ENCODE data around the gene SRCIN1. TPM values are rescaled to one million over a fixed set of nuclear protein-coding genes. Genes with fewer than 3 reads are reported as not detected.

The SRCIN1 gene
- total RNA-seq, 1 experiment from 2014 or later = 6.0 TPM

- no peak for DNase-seq (ENCODE audit: low spot score)
These were observed 23.7 kb downstream of the SRCIN1 start for GRCh38 chr17:38582069-38582468.

- DNase-seq (ENCODE audit: low spot score) = peak; percentile 91
These were observed 25.8 kb downstream of the SRCIN1 start for GRCh38 chr17:38579934-38580333.

- no peak for DNase-seq (ENCODE audit: low spot score)
These were observed 26.7 kb downstream of the SRCIN1 start for GRCh38 chr17:38579083-38579480.

GRCh38 chr17:38578229-38579082 is 27.3 kb downstream of the SRCIN1 start:
- no peak for DNase-seq (ENCODE audit: low spot score)

- DNase-seq (ENCODE audit: low spot score) = no peak
These were observed 28.0 kb downstream of the SRCIN1 start for GRCh38 chr17:38577645-38578173.

GRCh38 chr17:38577244-38577643 is 28.5 kb downstream of the SRCIN1 start:
- peak; percentile 62 for DNase-seq (ENCODE audit: low spot score)

- no peak for DNase-seq (ENCODE audit: low spot score)
These were observed 30.0 kb downstream of the SRCIN1 start for GRCh38 chr17:38575781-38576180.

- no peak for DNase-seq (ENCODE audit: low spot score)
These were observed 31.0 kb downstream of the SRCIN1 start for GRCh38 chr17:38574712-38575111.

- no peak for DNase-seq (ENCODE audit: low spot score)
These were observed 32.9 kb downstream of the SRCIN1 start for GRCh38 chr17:38572669-38573365.

- DNase-seq (ENCODE audit: low spot score) = no peak
These were observed 33.7 kb downstream of the SRCIN1 start for GRCh38 chr17:38571833-38572668.

- DNase-seq (ENCODE audit: low spot score) = no peak
These were observed 35.8 kb downstream of the SRCIN1 start for GRCh38 chr17:38569701-38570512.

- no peak for DNase-seq (ENCODE audit: low spot score)
These were observed 36.8 kb downstream of the SRCIN1 start for GRCh38 chr17:38568845-38569510.

GRCh38 chr17:38568274-38568673 is 37.5 kb downstream of the SRCIN1 start:
- no peak for DNase-seq (ENCODE audit: low spot score)

GRCh38 chr17:38567350-38567749 is 38.4 kb downstream of the SRCIN1 start:
- no peak for DNase-seq (ENCODE audit: low spot score)

GRCh38 chr17:38566666-38567031 is 39.1 kb downstream of the SRCIN1 start:
- DNase-seq (ENCODE audit: low spot score) = no peak

GRCh38 chr17:38565853-38566665 is 39.7 kb downstream of the SRCIN1 start:
- DNase-seq (ENCODE audit: low spot score) = no peak

- no peak for DNase-seq (ENCODE audit: low spot score)
These were observed 40.9 kb downstream of the SRCIN1 start for GRCh38 chr17:38564869-38565268.

GRCh38 chr17:38564254-38564837 is 41.4 kb downstream of the SRCIN1 start:
- DNase-seq (ENCODE audit: low spot score) = no peak

All from HT-29 (cell line).